RWPE1 (cell line): ENCODE data around the gene FAM221B.

ENCODE experiments used
- CTCF ChIA-PET: fragments of 350-600 bp; sonication (Branson Sonifier 250); formaldehyde crosslinking; extraction: SDS; loops from one replicate; lab custom pipeline; 2021; lab: Yijun Ruan, JAX
- POLR2A ChIA-PET: fragments of 400-600 bp; formaldehyde crosslinking; extraction: SDS; loops from one replicate; lab custom pipeline; 2020; ENCODE audit warnings: antibody characterized with exemption; ENCODE audit not compliant: low non-redundant PET; lab: Yijun Ruan, JAX
- DNase-seq: peaks from one replicate; pipeline ENCODE4 v3.0.0; 2012; ENCODE audit warnings: low spot score
- H3K27ac ChIP-seq: fragments of 450-650 bp; 2 replicates; pipeline ENCODE4 v1.5.1; 2017
- CTCF ChIP-seq: fragments of 450-650 bp; conservative IDR thresholded peaks from 2 replicates; pipeline ENCODE4 v1.5.1; 2017; ENCODE audit warnings: low read depth, mild to moderate bottlenecking

FAM221B gene

GRCh38 chr9:35852876-35853865 is 24.6 kb upstream of the FAM221B start:
- POLR2A ChIA-PET, result no interaction called here
- TF ChIP-seq CTCF, result no peak
- CTCF ChIA-PET, result interaction anchor here (1.4 kb wide), 1 partner anchor 29 kb away, joined by 4 read pairs; no protein-coding TSS in a partner anchor
- DNase-seq, result no peak
- H3K27ac ChIP-seq, result no peak overlapping the region

DNA sequence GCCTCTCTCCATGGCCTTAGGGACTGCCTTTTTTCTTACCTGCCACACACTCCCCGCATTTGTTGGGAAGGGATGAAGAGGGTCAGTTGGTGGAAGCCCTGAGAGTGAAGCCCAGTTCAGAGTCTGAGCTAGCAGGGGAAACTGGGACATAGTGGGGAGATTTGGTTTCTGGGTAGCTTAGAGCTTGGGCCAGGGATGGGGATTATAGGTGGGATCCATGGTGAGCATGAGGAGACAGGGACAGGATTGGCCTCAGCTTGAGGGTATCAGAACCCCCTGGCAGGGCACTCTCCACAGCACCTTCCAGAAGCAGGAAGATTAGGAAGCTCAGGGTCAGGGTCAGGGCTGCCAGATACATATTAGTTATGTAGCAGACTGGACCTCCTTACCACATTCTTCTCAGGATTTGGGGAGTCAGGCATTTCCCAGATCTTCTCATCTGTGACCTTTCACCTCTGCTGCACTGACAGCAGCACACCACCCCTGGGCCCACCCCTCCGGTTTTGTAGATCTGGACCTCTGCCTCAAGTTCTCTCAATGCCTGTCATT is 23.8 kb upstream of the FAM221B start:
- no peak for DNase-seq
- CTCF ChIA-PET, result interaction anchor here (1.3 to 1.4 kb wide), 2 partner anchors 30 to 62 kb away, joined by 4 to 8 read pairs; no protein-coding TSS in a partner anchor
- H3K27ac ChIP-seq, result no peak overlapping the region
- POLR2A ChIA-PET, result no interaction called here
- TF ChIP-seq CTCF, result no peak

GRCh38 chr9:35847792-35848572 is 19.4 kb upstream of the FAM221B start:
- H3K27ac ChIP-seq, result peak overlapping the region; percentile 21; the same call in 1 of the 2 replicates
- DNase-seq, result peak; percentile 85
- no peak for TF ChIP-seq CTCF
- CTCF ChIA-PET, result no interaction called here
- POLR2A ChIA-PET, result no interaction called here

GRCh38 chr9:35845824-35846771 is 17.6 kb upstream of the FAM221B start:
- CTCF ChIA-PET, result interaction anchor here (1.0 kb wide), 1 partner anchor 56 kb away, joined by 3 read pairs; no protein-coding TSS in a partner anchor
- no peak for DNase-seq
- H3K27ac ChIP-seq, result no peak overlapping the region
- POLR2A ChIA-PET, result no interaction called here
- TF ChIP-seq CTCF, result no peak

- TF ChIP-seq CTCF, result no peak
- CTCF ChIA-PET, result interaction anchor here (0.6 to 1.7 kb wide), 3 partner anchors 20 to 69 kb away, joined by 3 to 6 read pairs (median 4); no protein-coding TSS in a partner anchor
Measured at GRCh38 chr9:35844628-35845270, 16.2 kb upstream of the FAM221B start.

More at GRCh38 chr9:35844628-35845270, 16.2 kb upstream of the FAM221B start:
- POLR2A ChIA-PET, result no interaction called here
- peak; percentile 81 for DNase-seq
- no peak overlapping the region for H3K27ac ChIP-seq
